Mesendoderm (in vitro differentiated cells): Measurements from ENCODE around the gene KCNH4.

ENCODE experiments used
- DNase-seq: peaks from one replicate; pipeline ENCODE4 v3.0.0; 2013
- H2AK5ac ChIP-seq: 2 replicates; pipeline ENCODE4 v1.6.1; 2013; ENCODE audit warnings: low read length, inconsistent platforms
- H2BK120ac ChIP-seq: 2 replicates; pipeline ENCODE4 v1.6.1; 2013; ENCODE audit warnings: low read depth, mild to moderate bottlenecking, low read length, moderate library complexity, mixed read lengths
- H2BK15ac ChIP-seq: replicated peaks from 2 replicates; pipeline ENCODE4 v1.6.1; 2013; ENCODE audit warnings: low read depth, mild to moderate bottlenecking, moderate library complexity
- H2BK5ac ChIP-seq: 2 replicates; pipeline ENCODE4 v1.6.1; 2013; ENCODE audit warnings: low read length, inconsistent platforms
- H3K18ac ChIP-seq: 2 replicates; pipeline ENCODE4 v1.6.1; 2013; ENCODE audit warnings: mild to moderate bottlenecking, low read length, mixed read lengths
- H3K23ac ChIP-seq: one replicate; pipeline ENCODE4 v1.6.1; 2013; ENCODE audit warnings: low read length
- H3K27ac ChIP-seq: 2 replicates; pipeline ENCODE4 v1.5.1; 2013; ENCODE audit warnings: low read depth, mild to moderate bottlenecking, inconsistent platforms, low read length, moderate library complexity
- H3K27me3 ChIP-seq: 2 replicates; pipeline ENCODE4 v1.6.1; 2013; ENCODE audit warnings: low read length, control low read depth, mild to moderate bottlenecking, inconsistent platforms; ENCODE audit not compliant: insufficient read depth, poor library complexity
- H3K36me3 ChIP-seq: 2 replicates; pipeline ENCODE4 v1.6.1; 2013; ENCODE audit warnings: low read length, inconsistent platforms; ENCODE audit not compliant: control insufficient read depth, insufficient read depth
- H3K4ac ChIP-seq: one replicate; pipeline ENCODE4 v1.6.1; 2013; ENCODE audit warnings: low read depth, mild to moderate bottlenecking, low read length, moderate library complexity
- H3K4me1 ChIP-seq: 2 replicates; pipeline ENCODE4 v1.6.1; 2013; ENCODE audit warnings: low read depth, low read length, inconsistent platforms; ENCODE audit not compliant: control insufficient read depth
- H3K4me2 ChIP-seq: 2 replicates; pipeline ENCODE4 v1.6.1; 2013; ENCODE audit warnings: low read length
- H3K4me3 ChIP-seq: 2 replicates; pipeline ENCODE4 v1.5.1; 2013; ENCODE audit warnings: mild to moderate bottlenecking, low read length
- H3K56ac ChIP-seq: one replicate; pipeline ENCODE4 v1.6.1; 2013; ENCODE audit warnings: low read length
- H3K79me1 ChIP-seq: 2 replicates; pipeline ENCODE4 v1.6.1; 2013; ENCODE audit warnings: low read length, inconsistent platforms
- H3K79me2 ChIP-seq: 2 replicates; pipeline ENCODE4 v1.6.1; 2013; ENCODE audit warnings: mild to moderate bottlenecking, low read length; ENCODE audit not compliant: control insufficient read depth, insufficient read depth
- H3K9ac ChIP-seq: 2 replicates; pipeline ENCODE4 v1.6.1; 2013; ENCODE audit warnings: low read length, inconsistent platforms
- H4K5ac ChIP-seq: one replicate; pipeline ENCODE4 v1.6.1; 2013; ENCODE audit warnings: low read length
- H4K8ac ChIP-seq: one replicate; pipeline ENCODE4 v1.6.1; 2013; ENCODE audit warnings: low read depth, mild to moderate bottlenecking, control low read depth, low read length, moderate library complexity
- WGBS: extraction: QIAGEN DNeasy Blood & Tissue Kit; methylation state at CpG from one replicate; pipeline ENCODE4 v1.1.7; 2013; ENCODE audit warnings: low lambda C conversion rate, missing lambda C conversion rate; ENCODE audit not compliant: insufficient coverage; ENCODE audit errors: extremely low coverage; 5-methylcytosine and 5-hydroxymethylcytosine counted together

The KCNH4 gene

GRCh38 chr17:42199416-42200011, 18.6 kb upstream of the KCNH4 start:
- Histone ChIP-seq H3K27me3 (no peaks in the 10 kb centered on the region), H3K4me2 (no peak overlapping the region), H3K36me3 (peaks cover 2% of the 10 kb centered on the region), H2BK120ac (no peak overlapping the region), H4K5ac (no peak overlapping the region), H3K56ac (no peak overlapping the region), H3K4me1 (no peaks in the 10 kb centered on the region), H3K27ac (no peak overlapping the region), H2AK5ac (no peak overlapping the region), H3K79me1 (no peaks in the 10 kb centered on the region), H3K4me3 (no peak overlapping the region), H3K9ac (no peak overlapping the region), H2BK5ac (no peak overlapping the region), H2BK15ac (no peak overlapping the region), H3K4ac (no peak overlapping the region), H3K79me2 (no peaks in the 10 kb centered on the region), H3K18ac (no peak overlapping the region), H3K23ac (no peak overlapping the region), H4K8ac (no peak overlapping the region)
- WGBS, result no CpG with 5 or more reads among the region's 12 CpGs
- no peak for DNase-seq

GRCh38 chr17:42198897-42199296, 18.0 kb upstream of the KCNH4 start:
- no peaks in the 10 kb centered on the region for H3K79me1 ChIP-seq
- no peaks in the 10 kb centered on the region for H3K4me1 ChIP-seq
- H2BK15ac ChIP-seq, result no peak overlapping the region
- no peak overlapping the region for H2BK120ac ChIP-seq
- no peak for DNase-seq
- no peak overlapping the region for H3K4ac ChIP-seq
- no peak overlapping the region for H3K4me2 ChIP-seq
- no peak overlapping the region for H3K56ac ChIP-seq
- no peak overlapping the region for H3K18ac ChIP-seq
- H4K8ac ChIP-seq, result no peak overlapping the region
- no peak overlapping the region for H2AK5ac ChIP-seq
- H3K9ac ChIP-seq, result no peak overlapping the region
- no peak overlapping the region for H3K4me3 ChIP-seq
- WGBS, result no CpG with 5 or more reads among the region's 4 CpGs
- H3K27me3 ChIP-seq, result no peaks in the 10 kb centered on the region
- H3K36me3 ChIP-seq, result peaks cover 1% of the 10 kb centered on the region
- H2BK5ac ChIP-seq, result no peak overlapping the region
- H3K27ac ChIP-seq, result no peak overlapping the region
- H4K5ac ChIP-seq, result no peak overlapping the region
- H3K23ac ChIP-seq, result no peak overlapping the region
- no peaks in the 10 kb centered on the region for H3K79me2 ChIP-seq

GRCh38 chr17:42197564-42198156, 16.7 kb upstream of the KCNH4 start:
- H3K18ac ChIP-seq, result no peak overlapping the region
- no peak overlapping the region for H3K4me3 ChIP-seq
- WGBS, result no CpG with 5 or more reads among the region's 8 CpGs
- H3K36me3 ChIP-seq, result no peaks in the 10 kb centered on the region
- no peak overlapping the region for H3K9ac ChIP-seq
- H3K4me2 ChIP-seq, result no peak overlapping the region
- H2BK120ac ChIP-seq, result no peak overlapping the region
- no peaks in the 10 kb centered on the region for H3K4me1 ChIP-seq
- H3K79me2 ChIP-seq, result no peaks in the 10 kb centered on the region
- no peaks in the 10 kb centered on the region for H3K79me1 ChIP-seq
- no peak for DNase-seq
- no peak overlapping the region for H4K8ac ChIP-seq
- H2AK5ac ChIP-seq, result no peak overlapping the region
- no peak overlapping the region for H3K23ac ChIP-seq
- no peak overlapping the region for H3K56ac ChIP-seq
- H2BK5ac ChIP-seq, result no peak overlapping the region
- no peak overlapping the region for H3K4ac ChIP-seq
- no peaks in the 10 kb centered on the region for H3K27me3 ChIP-seq
- no peak overlapping the region for H4K5ac ChIP-seq
- no peak overlapping the region for H2BK15ac ChIP-seq
- no peak overlapping the region for H3K27ac ChIP-seq

DNA sequence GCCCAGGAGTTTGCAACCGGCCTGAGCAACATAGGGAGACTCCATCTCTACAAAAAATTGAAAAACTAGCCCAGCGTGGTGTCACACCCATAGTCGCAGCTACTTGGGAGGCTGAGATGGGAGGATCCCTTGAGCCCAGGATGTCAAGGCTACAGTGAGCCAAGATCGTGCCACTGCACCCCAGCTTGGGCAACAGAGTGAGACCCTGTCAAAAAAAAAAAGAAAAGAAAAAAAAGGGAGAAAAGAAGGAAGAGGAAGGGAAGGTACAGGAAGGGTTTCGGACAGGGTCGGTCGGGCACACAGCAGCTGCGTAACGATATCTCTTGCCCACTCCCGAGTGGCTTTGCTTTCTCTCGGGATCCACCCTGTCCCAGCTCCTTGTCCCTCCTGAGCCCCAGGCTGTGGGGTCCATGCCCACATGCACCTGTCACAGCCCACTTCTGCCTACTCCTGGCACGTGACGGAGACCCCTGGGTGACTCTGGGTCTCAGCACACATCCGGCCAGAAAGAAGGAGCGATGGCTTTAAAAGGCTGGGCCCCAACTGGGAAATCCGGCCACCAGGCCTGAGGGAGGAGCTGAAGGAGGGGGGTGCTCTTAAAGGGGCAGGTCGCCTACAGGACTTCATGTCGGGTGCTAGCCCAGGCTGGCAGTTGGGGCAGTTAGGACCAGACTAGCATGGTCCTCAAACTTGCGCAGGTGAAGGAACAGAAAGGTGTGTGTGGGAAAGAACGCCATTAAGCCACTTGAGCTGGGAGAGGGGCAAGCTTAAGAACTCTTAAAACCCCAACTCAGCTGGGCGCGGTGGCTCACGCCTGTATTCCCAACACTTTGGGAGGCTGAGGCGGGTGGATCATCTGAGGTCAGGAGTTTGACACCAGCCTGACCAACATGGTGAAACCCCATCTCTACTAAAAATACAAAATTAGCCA, 13.3 kb upstream of the KCNH4 start, which contains the start of gene GHDC:
GHDC (minus strand) TSS at position 526 of the 931 bp plus-strand sequence. CDS start 913 bp downstream, outside the sequence.
- Histone ChIP-seq H3K23ac (no peak within 1 kb of the TSS), H2BK15ac (no peak within 1 kb of the TSS), H2BK5ac (no peak within 1 kb of the TSS), H3K9ac (peak within 1 kb of the TSS; percentile 59), H3K36me3 (no peaks in the 10 kb centered on the region), H3K27ac (no peak within 1 kb of the TSS), H3K4me1 (no peaks in the 10 kb centered on the region), H3K18ac (peak within 1 kb of the TSS; percentile 41), H3K4ac (no peak within 1 kb of the TSS), H3K4me2 (peak within 1 kb of the TSS; percentile 77), H4K8ac (no peak within 1 kb of the TSS), H3K79me1 (no peaks in the 10 kb centered on the region), H3K56ac (peak within 1 kb of the TSS; percentile 84), H4K5ac (no peak within 1 kb of the TSS), H3K79me2 (no peaks in the 10 kb centered on the region), H2AK5ac (no peak within 1 kb of the TSS), H2BK120ac (no peak within 1 kb of the TSS), H3K4me3 (peak within 1 kb of the TSS; percentile 9), H3K27me3 (no peaks in the 10 kb centered on the region)
- peak; percentile 78 for DNase-seq
- WGBS, result no CpG with 5 or more reads among the region's 24 CpGs

- no peaks in the 10 kb centered on the region for H3K79me2 ChIP-seq
- no peak overlapping the region for H3K56ac ChIP-seq
- H3K4me2 ChIP-seq, result no peak overlapping the region
- no CpG with 5 or more reads among the region's 12 CpGs for WGBS
- H2AK5ac ChIP-seq, result no peak overlapping the region
- H4K8ac ChIP-seq, result no peak overlapping the region
- no peak overlapping the region for H3K4ac ChIP-seq
- no peak overlapping the region for H2BK5ac ChIP-seq
- H3K18ac ChIP-seq, result no peak overlapping the region
- DNase-seq, result no peak
- H3K9ac ChIP-seq, result no peak overlapping the region
- H3K23ac ChIP-seq, result no peak overlapping the region
- no peaks in the 10 kb centered on the region for H3K79me1 ChIP-seq
- H3K4me3 ChIP-seq, result no peak overlapping the region
- no peak overlapping the region for H2BK120ac ChIP-seq
- H2BK15ac ChIP-seq, result no peak overlapping the region
- H3K27ac ChIP-seq, result no peak overlapping the region
- no peaks in the 10 kb centered on the region for H3K27me3 ChIP-seq
- no peaks in the 10 kb centered on the region for H3K36me3 ChIP-seq
- H4K5ac ChIP-seq, result no peak overlapping the region
- no peaks in the 10 kb centered on the region for H3K4me1 ChIP-seq
Observed at GRCh38 chr17:42193216-42193968, 12.4 kb upstream of the KCNH4 start.
